Endothelial cell of umbilical vein (primary cell): ENCODE results near the gene USP48. TPM values are rescaled to one million over a fixed set of nuclear protein-coding genes. Genes with fewer than 3 reads are reported as not detected.

ENCODE experiments used
- BruUV-seq: library from RNA; stranded (reverse); fragments of 400-500 nt; replicated peaks from 2 replicates; lab custom pipeline; 2021; lab: Mats Ljungman, UMichigan
- CTCF ChIA-PET: fragments of 300-600, 350-600 bp; sonication (Branson Sonifier 250); formaldehyde crosslinking; loops from one replicate; lab custom pipeline; 2021; ENCODE audit warnings: antibody characterized with exemption, inconsistent platforms; lab: Charles Lee
- POLR2A ChIA-PET: fragments of 300-600, 350-600 bp; sonication (Branson Sonifier 250); formaldehyde crosslinking; loops from one replicate; lab custom pipeline; 2021; ENCODE audit warnings: antibody characterized with exemption, inconsistent platforms; lab: Charles Lee
- DNase-seq: peaks from one replicate; pipeline ENCODE4 v3.0.0-alpha.2; 2011; ENCODE audit warnings: low read depth, low spot score
- FAIRE-seq: peaks from 2 replicates; lab custom pipeline; 2011; peaks lifted over from hg19 to GRCh38; lab: Jason Lieb, UNC
- H2AFZ ChIP-seq: 2 replicates; pipeline ENCODE4 v1.6.0; 2012; ENCODE audit warnings: low read depth, low read length, control low read depth, inconsistent platforms
- H3K27ac ChIP-seq: 2 replicates; pipeline ENCODE4 v1.5.1; 2011; ENCODE audit warnings: low read depth, mild to moderate bottlenecking, control low read depth, low read length, moderate library complexity; ENCODE audit not compliant: insufficient read depth
- H3K27me3 ChIP-seq, 2 experiments: 2 replicates each; pipeline versions ENCODE4 v1.6.0 to v1.6.1; 2011; ENCODE audit warnings: low read length in 2 of 2, mixed read lengths in 1 of 2; ENCODE audit not compliant: control insufficient read depth in 2 of 2, insufficient read depth in 2 of 2
- H3K36me3 ChIP-seq, 2 experiments: 2 replicates in 1 of 2; 3 replicates in 1 of 2; pipeline ENCODE4 v1.5.1; 2011; ENCODE audit warnings: low read length in 2 of 2, mild to moderate bottlenecking in 1 of 2, moderate library complexity in 1 of 2; ENCODE audit not compliant: control insufficient read depth in 2 of 2, insufficient read depth in 2 of 2; ENCODE audit errors: extremely low read depth in 1 of 2
- H3K4me1 ChIP-seq: 3 replicates; pipeline ENCODE4 v1.5.1; 2011; ENCODE audit warnings: mild to moderate bottlenecking, low read length; ENCODE audit not compliant: control insufficient read depth, insufficient read depth; ENCODE audit errors: extremely low read depth
- H3K4me2 ChIP-seq: 2 replicates; pipeline ENCODE4 v1.6.1; 2011; ENCODE audit warnings: low read length, control low read depth, mixed read lengths; ENCODE audit not compliant: insufficient read depth
- H3K4me3 ChIP-seq, 3 experiments: fragments of 200-600 bp in 1 of 3; sonication (generic), shearing (Covaris generic) in 1 of 3; replicated peaks in 1 of 3; 2 replicates each; pipeline ENCODE4 v1.5.1; 2011 to 2016; ENCODE audit warnings: control low read depth in 3 of 3, low read length in 3 of 3, mild to moderate bottlenecking in 2 of 3, inconsistent platforms in 1 of 3, low read depth in 1 of 3, moderate library complexity in 1 of 3; ENCODE audit not compliant: insufficient read depth in 1 of 3
- H3K79me2 ChIP-seq: 2 replicates; pipeline ENCODE4 v1.6.0; 2012; ENCODE audit warnings: low read length, inconsistent platforms; ENCODE audit not compliant: control insufficient read depth, insufficient read depth
- H3K9ac ChIP-seq: replicated peaks from 2 replicates; pipeline ENCODE3; 2011; ENCODE audit warnings: low read length, control low read depth; ENCODE audit not compliant: insufficient read depth; ENCODE audit errors: extremely low read depth
- H3K9me1 ChIP-seq: replicated peaks from 3 replicates; pipeline ENCODE4 v1.6.0; 2011; ENCODE audit warnings: mild to moderate bottlenecking, low read length; ENCODE audit not compliant: control insufficient read depth, insufficient read depth; ENCODE audit errors: extremely low read depth
- H3K9me3 ChIP-seq: replicated peaks from 2 replicates; pipeline ENCODE4 v1.5.1; 2012; ENCODE audit warnings: low read length, inconsistent platforms; ENCODE audit not compliant: control insufficient read depth, insufficient read depth
- H4K20me1 ChIP-seq: replicated peaks from 2 replicates; pipeline ENCODE3; 2011; ENCODE audit warnings: mild to moderate bottlenecking, low read length; ENCODE audit not compliant: control insufficient read depth, insufficient read depth; ENCODE audit errors: extremely low read depth
- EZH2 ChIP-seq: IDR thresholded peaks from 2 replicates; pipeline ENCODE4 v1.6.1; 2012; ENCODE audit warnings: borderline replicate concordance, low read depth, mild to moderate bottlenecking, moderate library complexity, low read length, inconsistent platforms; ENCODE audit not compliant: severe bottlenecking
- FOS ChIP-seq: IDR thresholded peaks from 2 replicates; pipeline ENCODE4 v1.6.1; 2011; ENCODE audit warnings: mild to moderate bottlenecking, low read length, moderate library complexity, borderline replicate concordance; ENCODE audit not compliant: insufficient read depth
- GATA2 ChIP-seq: IDR thresholded peaks from 2 replicates; pipeline ENCODE4 v1.7.0; 2011; ENCODE audit warnings: low read depth, mild to moderate bottlenecking, moderate library complexity, mixed read lengths, low read length; ENCODE audit not compliant: insufficient read length, insufficient read depth
- JUN ChIP-seq: IDR thresholded peaks from 2 replicates; pipeline ENCODE4 v1.6.1; 2011; ENCODE audit warnings: borderline replicate concordance, low read depth; ENCODE audit not compliant: insufficient read length, insufficient read depth
- MYC ChIP-seq: IDR thresholded peaks from one replicate; pipeline ENCODE4 v1.6.1; 2011; ENCODE audit warnings: mild to moderate bottlenecking, low read depth, low read length
- POLR2A ChIP-seq: IDR thresholded peaks from 2 replicates; pipeline ENCODE4 v1.6.1; 2012; ENCODE audit warnings: low read depth, mild to moderate bottlenecking, control low read depth, low read length
- POLR2AphosphoS5 ChIP-seq: IDR thresholded peaks from 2 replicates; pipeline ENCODE4 v1.6.1; 2012; ENCODE audit warnings: low read depth, mild to moderate bottlenecking, control low read depth, low read length, moderate library complexity; ENCODE audit not compliant: insufficient read depth
- dilution Hi-C: fragments of 300-500 bp; cut with MboI; formaldehyde crosslinking; loops from one replicate; pipeline ENCODE4 v1.15.0; 2019; ENCODE audit warnings: low sequenced_read_pairs; ENCODE audit not compliant: extremely low pct_ligation_motif_present
- intact Hi-C: fragments of 100-400 bp; cut with micrococcal nuclease; formaldehyde crosslinking; loops from one replicate; pipeline ENCODE4 v1.10.0; 2022
- polyA plus RNA-seq, 4 experiments: library from polyadenylated mRNA; depleted of rRNA in 3 of 4; stranded (reverse) in 3 of 4; unstranded in 1 of 4; fragments of >200 nt; gene quantifications; 2 replicates each; pipeline versions ENCODE4 v1.2.1 to v1.2.3, GENCODE V29; 2011 to 2012; ENCODE audit warnings: missing spikeins in 1 of 4
- total RNA-seq: library from RNA; stranded (reverse); gene quantifications from 2 replicates; pipeline ENCODE4 v1.2.3, GENCODE V29; 2021
- TF ChIP-seq, protein P1 (sequence below), 2 donors: IDR thresholded peaks; 1 replicate in 1 of 2; 2 replicates in 1 of 2; pipeline ENCODE4 v1.5.1; 2011; ENCODE audit warnings: low read length in 2 of 2, mild to moderate bottlenecking in 2 of 2, moderate library complexity in 2 of 2, control low read depth in 1 of 2, inconsistent platforms in 1 of 2, low read depth in 1 of 2; ENCODE audit not compliant: insufficient read depth in 1 of 2; ENCODE audit errors: extremely low read depth in 1 of 2
- TF ChIP-seq, protein P2 (sequence below): IDR thresholded peaks from 2 replicates; pipeline ENCODE4 v1.6.1; 2011; ENCODE audit not compliant: insufficient read depth, insufficient read length

Gene USP48
- total and polyA plus RNA-seq, 2 donors (not counting 3 experiments of a cell fraction or from before 2014, with no cell fraction given), result 27.2 to 149 TPM

GRCh38 chr1:21693732-21694131, 89.2 kb downstream of the USP48 start:
- Histone ChIP-seq H3K27ac (no peak overlapping the region), H3K9ac (no peak overlapping the region), H3K36me3 (peaks cover 23 to 34% of the 10 kb centered on the region in 2 experiments), H3K4me2 (no peak overlapping the region), H3K9me3 (no peaks in the 10 kb centered on the region), H3K4me3 (no peak overlapping the region), H3K4me1 (no peaks in the 10 kb centered on the region), H2AFZ (no peak overlapping the region), H3K79me2 (peaks cover 4% of the 10 kb centered on the region), H3K9me1 (no peaks in the 10 kb centered on the region), H4K20me1 (no peaks in the 10 kb centered on the region), H3K27me3 (no peaks in the 10 kb centered on the region)
- no TSS peak for BruUV-seq
- dilution Hi-C loops, result no loop called here
- ChIA-PET CTCF (no interaction called here), POLR2A (no interaction called here)
- intact Hi-C loops, result no loop called here
- FAIRE-seq (no peak), DNase-seq (no peak)
- no peak for TF ChIP-seq EZH2
- TF ChIP-seq, protein P1, sequence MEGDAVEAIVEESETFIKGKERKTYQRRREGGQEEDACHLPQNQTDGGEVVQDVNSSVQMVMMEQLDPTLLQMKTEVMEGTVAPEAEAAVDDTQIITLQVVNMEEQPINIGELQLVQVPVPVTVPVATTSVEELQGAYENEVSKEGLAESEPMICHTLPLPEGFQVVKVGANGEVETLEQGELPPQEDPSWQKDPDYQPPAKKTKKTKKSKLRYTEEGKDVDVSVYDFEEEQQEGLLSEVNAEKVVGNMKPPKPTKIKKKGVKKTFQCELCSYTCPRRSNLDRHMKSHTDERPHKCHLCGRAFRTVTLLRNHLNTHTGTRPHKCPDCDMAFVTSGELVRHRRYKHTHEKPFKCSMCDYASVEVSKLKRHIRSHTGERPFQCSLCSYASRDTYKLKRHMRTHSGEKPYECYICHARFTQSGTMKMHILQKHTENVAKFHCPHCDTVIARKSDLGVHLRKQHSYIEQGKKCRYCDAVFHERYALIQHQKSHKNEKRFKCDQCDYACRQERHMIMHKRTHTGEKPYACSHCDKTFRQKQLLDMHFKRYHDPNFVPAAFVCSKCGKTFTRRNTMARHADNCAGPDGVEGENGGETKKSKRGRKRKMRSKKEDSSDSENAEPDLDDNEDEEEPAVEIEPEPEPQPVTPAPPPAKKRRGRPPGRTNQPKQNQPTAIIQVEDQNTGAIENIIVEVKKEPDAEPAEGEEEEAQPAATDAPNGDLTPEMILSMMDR (IDR thresholded peaks at IDR 0.05; ENCODE audit: extremely low read depth in 1 of 2, insufficient read depth in 1 of 2, low read depth in 1 of 2, low read length in 2 of 2), result no peak
- TF ChIP-seq POLR2AphosphoS5, result no peak
- TF ChIP-seq, protein P2, sequence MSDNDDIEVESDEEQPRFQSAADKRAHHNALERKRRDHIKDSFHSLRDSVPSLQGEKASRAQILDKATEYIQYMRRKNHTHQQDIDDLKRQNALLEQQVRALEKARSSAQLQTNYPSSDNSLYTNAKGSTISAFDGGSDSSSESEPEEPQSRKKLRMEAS, result no peak

GRCh38 chr1:21691739-21692138, 91.2 kb downstream of the USP48 start:
- Histone ChIP-seq H3K9me1 (no peaks in the 10 kb centered on the region), H3K9ac (no peak overlapping the region), H3K27me3 (no peaks in the 10 kb centered on the region), H3K27ac (no peak overlapping the region), H3K4me3 (no peak overlapping the region), H2AFZ (no peak overlapping the region), H3K4me2 (no peak overlapping the region), H3K79me2 (peaks cover 3% of the 10 kb centered on the region), H3K9me3 (no peaks in the 10 kb centered on the region), H4K20me1 (no peaks in the 10 kb centered on the region), H3K4me1 (no peaks in the 10 kb centered on the region), H3K36me3 (peaks cover 28 to 44% of the 10 kb centered on the region in 2 experiments)
- FAIRE-seq (no peak), DNase-seq (no peak)
- ChIA-PET POLR2A (no interaction called here), CTCF (interaction anchor here (1.4 kb wide), 1 partner anchor 12 kb away, joined by 3 read pairs; no protein-coding TSS in a partner anchor)
- intact Hi-C loops (no loop called here), dilution Hi-C loops (no loop called here)
- TF ChIP-seq GATA2, result no peak
- TF ChIP-seq, protein P2, result no peak
- TF ChIP-seq JUN, result no peak
- TF ChIP-seq POLR2AphosphoS5, result no peak
- TF ChIP-seq MYC, result no peak
- no peak for TF ChIP-seq EZH2
- no peak for TF ChIP-seq POLR2A
- no peak for TF ChIP-seq FOS
- TF ChIP-seq, protein P1 (IDR thresholded peaks at IDR 0.05; ENCODE audit: extremely low read depth in 1 of 2, insufficient read depth in 1 of 2, low read depth in 1 of 2, low read length in 2 of 2), result no peak
- no TSS peak for BruUV-seq
